Gastroesophageal sphincter (tissue), 4 donors: ENCODE data around the gene EXD2. TPM values are rescaled to one million over a fixed set of nuclear protein-coding genes. Genes with fewer than 3 reads are reported as not detected.

Experiments
- ATAC-seq: fragments of 150-250 bp; one replicate; pipeline ENCODE4 v1.9.1; 2016; ENCODE audit warnings: mild to moderate bottlenecking, moderate library complexity
- H3K27ac ChIP-seq, 4 donors: fragments of 200-600 bp; sonication (generic) in 3 of 4; 1 replicate in 3 of 4; 2 replicates in 1 of 4; pipeline ENCODE4 v1.5.1; 2016 to 2019
- H3K27me3 ChIP-seq: fragments of 200-600 bp; sonication (generic); one replicate; pipeline ENCODE4 v1.5.1; 2019
- H3K36me3 ChIP-seq, 2 donors: fragments of 200-600 bp; sonication (generic); one replicate each; pipeline ENCODE4 v1.5.1; 2019; ENCODE audit warnings: control low read depth in 1 of 2
- H3K4me1 ChIP-seq, 3 donors: fragments of 200-600 bp; sonication (generic); 1 replicate in 2 of 3; 2 replicates in 1 of 3; pipeline ENCODE4 v1.5.1; 2016 to 2019; ENCODE audit warnings: control low read depth in 2 of 3
- H3K4me3 ChIP-seq, 2 donors: fragments of 200-600 bp; sonication (generic); one replicate each; pipeline ENCODE4 v1.5.1; 2019; ENCODE audit warnings: mild to moderate bottlenecking in 1 of 2, moderate library complexity in 1 of 2
- H3K9me3 ChIP-seq, 3 donors: fragments of 200-600 bp; sonication (generic); one replicate each; pipeline ENCODE4 v1.5.1; 2017 to 2019; ENCODE audit warnings: control low read depth in 2 of 3
- CTCF ChIP-seq, 4 experiments: fragments of 200-600 bp in 2 of 4; fragments of 450-650 bp in 2 of 4; sonication (generic) in 1 of 4; IDR thresholded peaks; one replicate each; pipeline ENCODE4 v1.5.1; 2017 to 2019; ENCODE audit warnings: antibody characterized with exemption in 4 of 4, mild to moderate bottlenecking in 2 of 4, moderate library complexity in 2 of 4
- EP300 ChIP-seq: sonication (generic); formaldehyde crosslinking; IDR thresholded peaks from one replicate; pipeline ENCODE4 v1.6.1; 2017; ENCODE audit warnings: antibody characterized with exemption, mild to moderate bottlenecking
- POLR2A ChIP-seq, 2 donors: fragments of 450-650 bp; IDR thresholded peaks; one replicate each; pipeline ENCODE4 v1.6.1; 2017; ENCODE audit warnings: antibody characterized with exemption in 2 of 2, mild to moderate bottlenecking in 2 of 2, moderate library complexity in 1 of 2
- POLR2AphosphoS5 ChIP-seq: sonication (generic); formaldehyde crosslinking; IDR thresholded peaks from one replicate; pipeline ENCODE4 v1.6.1; 2017; ENCODE audit warnings: antibody characterized with exemption
- WGBS, 2 donors: methylation state at CpG; one replicate each; pipeline ENCODE4 v1.1.5; 2018; ENCODE audit warnings: low coverage in 1 of 2; 5-methylcytosine and 5-hydroxymethylcytosine counted together
- total RNA-seq, 4 donors: library from RNA; depleted of rRNA; stranded (reverse); fragments of >200 nt; gene quantifications; one replicate each; pipeline ENCODE4 v1.1.0, GENCODE V29; 2016

EXD2 gene
- total RNA-seq, 4 donors from 2014 or later: 16.7 to 37.1 (median 25.8) TPM

- H3K4me1 ChIP-seq: peaks cover 3 to 53% (median 13%) of the 10 kb centered on the region in 3 donors
- peaks cover 0 to 12% of the 10 kb centered on the region in 2 donors for H3K36me3 ChIP-seq
- WGBS, 2 donors: 2% methylated on average over 5 of the region's 57 CpGs; no CpG with 5 or more reads in 1 of the 2 donors
- no peak for TF ChIP-seq POLR2AphosphoS5
- TF ChIP-seq EP300: no peak
- peak; percentile 20 to 88 (median 57) for TF ChIP-seq CTCF (IDR thresholded peaks at IDR 0.05)
- TF ChIP-seq POLR2A (IDR thresholded peaks at IDR 0.05): no peak
- no peaks in the 10 kb centered on the region for H3K27me3 ChIP-seq
- H3K4me3 ChIP-seq: peak overlapping the region; percentile 53 to 83
- ATAC-seq: peak; percentile 65
- H3K9me3 ChIP-seq: no peaks in the 10 kb centered on the region
- peak overlapping the region; percentile 70 to 99 (median 98) for H3K27ac ChIP-seq
Measured at GRCh38 chr14:69151458-69152180, 39.7 kb upstream of the EXD2 start.

- 0% methylated on average over 7 to 14 of the region's 38 CpGs for WGBS, 2 donors
- no peak for TF ChIP-seq POLR2A (IDR thresholded peaks at IDR 0.05)
- TF ChIP-seq POLR2AphosphoS5: no peak
- no peak for TF ChIP-seq CTCF (IDR thresholded peaks at IDR 0.05)
- H3K27me3 ChIP-seq: no peaks in the 10 kb centered on the region
- peak; percentile 5 for ATAC-seq
- peak overlapping the region; percentile 70 to 99 (median 98) for H3K27ac ChIP-seq
- H3K9me3 ChIP-seq: no peaks in the 10 kb centered on the region
- H3K4me3 ChIP-seq: peak overlapping the region; percentile 53 to 83
- peaks cover 3 to 45% (median 13%) of the 10 kb centered on the region in 3 donors for H3K4me1 ChIP-seq
- H3K36me3 ChIP-seq: peaks cover 0 to 12% of the 10 kb centered on the region in 2 donors
Measured at GRCh38 chr14:69152181-69152901, 39.0 kb upstream of the EXD2 start.

- Histone ChIP-seq H3K9me3 (no peaks in the 10 kb centered on the region), H3K36me3 (peaks cover 0 to 12% of the 10 kb centered on the region in 2 donors), H3K4me3 (peak within 1 kb of the TSS; percentile 53 to 83), H3K27ac (peak within 1 kb of the TSS; percentile 70 to 99 (median 98)), H3K4me1 (peaks cover 3 to 44% (median 13%) of the 10 kb centered on the region in 3 donors), H3K27me3 (no peaks in the 10 kb centered on the region)
- TF ChIP-seq CTCF (IDR thresholded peaks at IDR 0.05): no peak
- TF ChIP-seq POLR2AphosphoS5: no peak
- no peak for TF ChIP-seq EP300
- TF ChIP-seq POLR2A (IDR thresholded peaks at IDR 0.05): no peak
- WGBS, 2 donors: no CpG with 5 or more reads among the region's 26 CpGs
- no peak for ATAC-seq
Measured at GRCh38 chr14:69152902-69153151, 38.5 kb upstream of the EXD2 start, which contains the start of gene DCAF5. Gene DCAF5, minus strand, starts transcription at chr14:69153119. Its CDS starts 141 bp downstream, at chr14:69152978.

GRCh38 chr14:69153152-69153872 is 38.0 kb upstream of the EXD2 start:
- peak overlapping the region; percentile 53 to 83 for H3K4me3 ChIP-seq
- no peaks in the 10 kb centered on the region for H3K27me3 ChIP-seq
- H3K4me1 ChIP-seq: peaks cover 3 to 44% (median 13%) of the 10 kb centered on the region in 3 donors
- peaks cover 0 to 8% of the 10 kb centered on the region in 2 donors for H3K36me3 ChIP-seq
- 0% methylated on average over 3 of the region's 72 CpGs; no CpG with 5 or more reads in 1 of the 2 donors for WGBS, 2 donors
- TF ChIP-seq CTCF (IDR thresholded peaks at IDR 0.05): peak in 3 of 4 experiments; percentile 18 to 37 (median 24)
- no peak for TF ChIP-seq EP300
- peak; percentile 75 for TF ChIP-seq POLR2AphosphoS5
- peak; percentile 79 to 85 for TF ChIP-seq POLR2A (IDR thresholded peaks at IDR 0.05)
- H3K9me3 ChIP-seq: no peaks in the 10 kb centered on the region
- H3K27ac ChIP-seq: peak overlapping the region; percentile 70 to 99 (median 98)
- ATAC-seq: peak; percentile 97
